GM23248 (cell line): ENCODE measurements around the gene ZDHHC24. TPM values are rescaled to one million over a fixed set of nuclear protein-coding genes. Genes with fewer than 3 reads are reported as not detected.
A peak's percentile ranks its signal among the peaks of the same experiment; 100 is the strongest.

Experiments used
- DNase-seq: peaks from one replicate; pipeline ENCODE4 v3.0.0-alpha.2; 2015
- H2AFZ ChIP-seq: fragments of 200-600 bp; sonication (generic); 2 replicates; pipeline ENCODE4 v1.6.1; 2016; ENCODE audit warnings: antibody characterized with exemption
- H3F3A ChIP-seq: fragments of 200-600 bp; sonication (generic); 2 replicates; pipeline ENCODE4 v1.6.1; 2016; ENCODE audit warnings: mild to moderate bottlenecking, antibody characterized with exemption, mixed run types; ENCODE audit not compliant: insufficient read depth
- H3K27ac ChIP-seq: fragments of 200-600 bp; sonication (generic); 2 replicates; pipeline ENCODE4 v1.5.1; 2016; ENCODE audit warnings: mild to moderate bottlenecking
- H3K27me3 ChIP-seq: fragments of 200-600 bp; sonication (generic); replicated peaks from 2 replicates; pipeline ENCODE4 v1.6.1; 2016; ENCODE audit warnings: mild to moderate bottlenecking; ENCODE audit not compliant: insufficient read depth
- H3K36me3 ChIP-seq: fragments of 200-600 bp; sonication (generic); 2 replicates; pipeline ENCODE4 v1.6.1; 2016; ENCODE audit warnings: low read depth, mild to moderate bottlenecking
- H3K4me1 ChIP-seq: fragments of 200-600 bp; sonication (generic); 2 replicates; pipeline ENCODE4 v1.6.1; 2016; ENCODE audit warnings: mild to moderate bottlenecking; ENCODE audit not compliant: insufficient read depth
- H3K4me2 ChIP-seq: fragments of 200-600 bp; sonication (generic); one replicate; pipeline ENCODE4 v1.6.1; 2016; ENCODE audit warnings: mild to moderate bottlenecking; ENCODE audit not compliant: unreplicated experiment
- H3K4me3 ChIP-seq: fragments of 200-600 bp; sonication (generic); 2 replicates; pipeline ENCODE4 v1.5.1; 2016; ENCODE audit warnings: mild to moderate bottlenecking
- H3K79me2 ChIP-seq: fragments of 200-600 bp; sonication (generic); 2 replicates; pipeline ENCODE4 v1.6.1; 2016; ENCODE audit warnings: mild to moderate bottlenecking; ENCODE audit not compliant: insufficient read depth
- H3K9ac ChIP-seq: fragments of 200-600 bp; sonication (generic); 2 replicates; pipeline ENCODE4 v1.6.1; 2016; ENCODE audit warnings: mild to moderate bottlenecking
- H3K9me2 ChIP-seq: fragments of 200-600 bp; sonication (generic); 2 replicates; pipeline ENCODE4 v1.6.1; 2016; ENCODE audit warnings: mixed run types, mild to moderate bottlenecking, moderate library complexity; ENCODE audit not compliant: insufficient read depth
- H3K9me3 ChIP-seq: fragments of 200-600 bp; sonication (generic); one replicate; pipeline ENCODE4 v1.6.1; 2017; ENCODE audit warnings: low read depth
- H4K20me1 ChIP-seq: fragments of 200-600 bp; sonication (generic); 2 replicates; pipeline ENCODE4 v1.6.0; 2016; ENCODE audit not compliant: insufficient read depth
- EZH2 ChIP-seq: fragments of 200-600 bp; sonication (generic); IDR thresholded peaks from 2 replicates; pipeline ENCODE4 v1.6.1; 2018; ENCODE audit warnings: antibody characterized with exemption, mild to moderate bottlenecking; ENCODE audit not compliant: insufficient read depth, poor library complexity, severe bottlenecking
- EZH2phosphoT487 ChIP-seq: fragments of 200-600 bp; sonication (generic); IDR thresholded peaks from 2 replicates; pipeline ENCODE4 v1.6.1; 2018; ENCODE audit warnings: antibody characterized with exemption, moderate library complexity, mild to moderate bottlenecking, low read depth; ENCODE audit not compliant: insufficient read depth
- WGBS, 2 experiments: methylation state at CpG; one replicate each; pipeline ENCODE4 v1.1.6; 2015 to 2017; ENCODE audit warnings: low lambda C conversion rate in 2 of 2, low coverage in 1 of 2; ENCODE audit errors: missing lambda C conversion rate in 2 of 2; 5-methylcytosine and 5-hydroxymethylcytosine counted together
- in situ Hi-C: fragments of 300-500 bp; cut with MboI; formaldehyde crosslinking; loops from 2 replicates; pipeline ENCODE4 v1.15.0; 2020
- polyA plus RNA-seq: library from polyadenylated mRNA; unstranded; fragments of >200 nt; fragmentation: Nextera tagmentation; extraction: Ambion mirVana; gene quantifications from 2 replicates; pipeline ENCODE4 v1.2.1, GENCODE V29; 2016
- total RNA-seq: library from RNA; depleted of rRNA; stranded (reverse); fragments of >200 nt; shearing (Covaris generic); gene quantifications from 2 replicates; pipeline ENCODE4 v1.2.3, GENCODE V29; 2014

ZDHHC24 gene
- total and polyA plus RNA-seq, 2 experiments from 2014 or later, result 20.8 to 23.5 TPM

GRCh38 chr11:66561178-66561974 lies 15.5 kb upstream of the ZDHHC24 start:
- H3K27me3 ChIP-seq, result peaks cover 9% of the 10 kb centered on the region
- 84 to 85% methylated on average over 14 of the region's 14 CpGs for WGBS, 2 experiments

GRCh38 chr11:66559866-66560676 lies 14.2 kb upstream of the ZDHHC24 start:
- H2AFZ ChIP-seq, result no peak overlapping the region
- in situ Hi-C loops, result no loop called here

More at GRCh38 chr11:66561178-66561974, 15.5 kb upstream of the ZDHHC24 start:
- Histone ChIP-seq H3K9me3 (no peaks in the 10 kb centered on the region), H4K20me1 (no peaks in the 10 kb centered on the region), H3K4me1 (no peaks in the 10 kb centered on the region), H3F3A (no peaks in the 10 kb centered on the region), H3K27ac (no peak overlapping the region), H3K9ac (no peak overlapping the region), H2AFZ (no peak overlapping the region), H3K9me2 (no peaks in the 10 kb centered on the region), H3K36me3 (no peaks in the 10 kb centered on the region), H3K4me3 (no peak overlapping the region), H3K79me2 (no peaks in the 10 kb centered on the region), H3K4me2 (no peak overlapping the region)
- DNase-seq, result no peak
- in situ Hi-C loops, result no loop called here
- TF ChIP-seq EZH2phosphoT487, result no peak
- TF ChIP-seq EZH2, result no peak

GRCh38 chr11:66559142-66559865 lies 13.5 kb upstream of the ZDHHC24 start:
- Histone ChIP-seq H3K4me2 (no peak overlapping the region), H3K9me3 (no peaks in the 10 kb centered on the region), H4K20me1 (no peaks in the 10 kb centered on the region), H3K27ac (no peak overlapping the region), H3K9ac (no peak overlapping the region), H3K4me1 (no peaks in the 10 kb centered on the region), H3K4me3 (no peak overlapping the region), H3K27me3 (peaks cover 9% of the 10 kb centered on the region), H3K79me2 (no peaks in the 10 kb centered on the region), H3K36me3 (no peaks in the 10 kb centered on the region), H2AFZ (peak overlapping the region; percentile 29; the same call in 1 of the 2 replicates), H3K9me2 (no peaks in the 10 kb centered on the region), H3F3A (no peaks in the 10 kb centered on the region)
- in situ Hi-C loops, result no loop called here
- DNase-seq, result peak; percentile 59
- TF ChIP-seq EZH2, result no peak
- WGBS, 2 experiments, result 25 to 36% methylated on average over 24 to 36 of the region's 50 CpGs

More at GRCh38 chr11:66559866-66560676, 14.2 kb upstream of the ZDHHC24 start:
- H3K9ac ChIP-seq, result no peak overlapping the region
- no peaks in the 10 kb centered on the region for H4K20me1 ChIP-seq
- 60 to 63% methylated on average over 24 to 27 of the region's 27 CpGs for WGBS, 2 experiments
- H3K79me2 ChIP-seq, result no peaks in the 10 kb centered on the region
- no peak for DNase-seq
- TF ChIP-seq EZH2 (no peak), EZH2phosphoT487 (no peak)
- H3K4me1 ChIP-seq, result no peaks in the 10 kb centered on the region
- H3K27me3 ChIP-seq, result peaks cover 9% of the 10 kb centered on the region
- no peaks in the 10 kb centered on the region for H3K9me3 ChIP-seq
- H3K4me2 ChIP-seq, result no peak overlapping the region
- H3K27ac ChIP-seq, result no peak overlapping the region
- no peak overlapping the region for H3K4me3 ChIP-seq
- H3F3A ChIP-seq, result no peaks in the 10 kb centered on the region
- H3K9me2 ChIP-seq, result no peaks in the 10 kb centered on the region
- H3K36me3 ChIP-seq, result no peaks in the 10 kb centered on the region

GRCh38 chr11:66557733-66558326 lies 12.0 kb upstream of the ZDHHC24 start:
- in situ Hi-C loops, result no loop called here
- WGBS, 2 experiments, result 85 to 91% methylated on average over 22 to 24 of the region's 24 CpGs
- no peak overlapping the region for H3K4me3 ChIP-seq
- TF ChIP-seq EZH2 (no peak), EZH2phosphoT487 (no peak)
- no peaks in the 10 kb centered on the region for H3K79me2 ChIP-seq
- H3K9me3 ChIP-seq, result no peaks in the 10 kb centered on the region
- H3K9me2 ChIP-seq, result no peaks in the 10 kb centered on the region
- no peaks in the 10 kb centered on the region for H3K36me3 ChIP-seq
- H3F3A ChIP-seq, result no peaks in the 10 kb centered on the region
- no peak overlapping the region for H3K27ac ChIP-seq
- no peaks in the 10 kb centered on the region for H4K20me1 ChIP-seq
- peaks cover 9% of the 10 kb centered on the region for H3K27me3 ChIP-seq
- H3K4me2 ChIP-seq, result no peak overlapping the region
- H2AFZ ChIP-seq, result no peak overlapping the region
- no peaks in the 10 kb centered on the region for H3K4me1 ChIP-seq
- DNase-seq, result no peak
- H3K9ac ChIP-seq, result no peak overlapping the region
